BLaER1 (cell line): ENCODE measurements around the gene ZNF710.
A peak's percentile ranks its signal among the peaks of the same experiment; 100 is the strongest.

Source experiments
- H3K27ac ChIP-seq: shearing (Covaris generic); formaldehyde crosslinking; 2 replicates; pipeline ENCODE4 v1.8.1; 2022
- H3K27me3 ChIP-seq: shearing (Covaris generic); formaldehyde crosslinking; 2 replicates; pipeline ENCODE4 v1.8.1; 2022
- H3K36me3 ChIP-seq: shearing (Covaris generic); formaldehyde crosslinking; 2 replicates; pipeline ENCODE4 v1.8.1; 2022
- H3K4me1 ChIP-seq: shearing (Covaris generic); formaldehyde crosslinking; 2 replicates; pipeline ENCODE4 v1.8.1; 2022
- H3K4me2 ChIP-seq: shearing (Covaris generic); formaldehyde crosslinking; 2 replicates; pipeline ENCODE4 v1.8.1; 2022
- H3K4me3 ChIP-seq: shearing (Covaris generic); formaldehyde crosslinking; 2 replicates; pipeline ENCODE4 v1.8.1; 2022
- H3K9ac ChIP-seq: shearing (Covaris generic); formaldehyde crosslinking; 2 replicates; pipeline ENCODE4 v1.8.1; 2022
- H3K9me3 ChIP-seq: shearing (Covaris generic); formaldehyde crosslinking; 2 replicates; pipeline ENCODE4 v1.8.1; 2022
- H4K20me1 ChIP-seq: shearing (Covaris generic); formaldehyde crosslinking; 2 replicates; pipeline ENCODE4 v1.8.1; 2022
- Cebpa-rat ChIP-seq: shearing (Covaris generic); IDR thresholded peaks from 2 replicates; pipeline ENCODE4 v1.8.1; 2022

ZNF710 gene

GRCh38 chr15:90043530-90044010, 42.4 kb downstream of the ZNF710 start:
- peak overlapping the region; percentile 65 for H3K27ac ChIP-seq
- H3K4me3 ChIP-seq: no peak overlapping the region
- H4K20me1 ChIP-seq: no peaks in the 10 kb centered on the region
- peaks cover 100% of the 10 kb centered on the region for H3K4me1 ChIP-seq
- no peak for TF ChIP-seq Cebpa-rat
- no peaks in the 10 kb centered on the region for H3K9me3 ChIP-seq
- H3K36me3 ChIP-seq: 0 out of 2 replicates have a peak, but pooled peaks cover 4% of the 10 kb centered on the region
- peak overlapping the region; percentile 2; the same call in 1 of the 2 replicates for H3K9ac ChIP-seq
- H3K4me2 ChIP-seq: peak overlapping the region; percentile 45
- no peaks in the 10 kb centered on the region for H3K27me3 ChIP-seq

GRCh38 chr15:90044191-90044590, 43.1 kb downstream of the ZNF710 start:
- H3K27me3 ChIP-seq: no peaks in the 10 kb centered on the region
- peak overlapping the region; percentile 66 for H3K4me2 ChIP-seq
- H3K9me3 ChIP-seq: no peaks in the 10 kb centered on the region
- peaks cover 100% of the 10 kb centered on the region for H3K4me1 ChIP-seq
- no peak for TF ChIP-seq Cebpa-rat
- no peak overlapping the region for H3K4me3 ChIP-seq
- no peak overlapping the region for H3K9ac ChIP-seq
- peak overlapping the region; percentile 65; the same call in 1 of the 2 replicates for H3K27ac ChIP-seq
- H3K36me3 ChIP-seq: 0 out of 2 replicates have a peak, but pooled peaks cover 4% of the 10 kb centered on the region
- 0 out of 2 replicates have a peak, but pooled peaks cover 3% of the 10 kb centered on the region for H4K20me1 ChIP-seq

DNA sequence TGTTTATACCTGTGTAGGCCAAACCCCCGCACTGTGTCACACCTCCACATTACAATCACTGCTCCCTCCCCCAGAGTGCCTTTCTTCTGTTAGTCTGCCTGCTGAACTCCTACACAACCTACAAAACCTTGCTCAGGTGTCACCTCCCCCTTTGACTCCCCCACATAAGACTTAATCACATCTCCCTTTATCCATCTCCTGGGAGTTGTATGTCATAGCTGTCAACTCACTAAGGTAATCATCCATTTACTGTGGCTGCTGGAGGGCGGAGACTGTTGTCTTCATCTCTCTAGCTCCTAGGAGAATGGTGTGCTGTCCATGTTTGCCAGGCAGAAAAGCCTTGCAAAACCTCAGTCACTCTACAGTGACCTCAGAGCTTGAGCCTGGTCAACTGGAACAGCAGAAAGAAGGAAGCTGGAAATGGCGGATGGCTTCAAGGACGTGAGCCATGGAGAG, 43.8 kb downstream of the ZNF710 start:
- Histone ChIP-seq H3K9me3 (no peaks in the 10 kb centered on the region), H3K4me3 (no peak overlapping the region), H3K27me3 (no peaks in the 10 kb centered on the region), H3K4me1 (peaks cover 100% of the 10 kb centered on the region), H3K36me3 (0 out of 2 replicates have a peak, but pooled peaks cover 4% of the 10 kb centered on the region), H4K20me1 (peaks cover 10% of the 10 kb centered on the region; the same call in 1 of the 2 replicates), H3K9ac (no peak overlapping the region), H3K4me2 (peak overlapping the region; percentile 66), H3K27ac (peak overlapping the region; percentile 62; the same call in 1 of the 2 replicates)
- no peak for TF ChIP-seq Cebpa-rat

GRCh38 chr15:90046289-90046688, 45.2 kb downstream of the ZNF710 start:
- Histone ChIP-seq H4K20me1 (peaks cover 10% of the 10 kb centered on the region; the same call in 1 of the 2 replicates), H3K27ac (peak overlapping the region; percentile 62), H3K4me1 (peaks cover 99% of the 10 kb centered on the region), H3K4me2 (peak overlapping the region; percentile 66), H3K4me3 (no peak overlapping the region), H3K9me3 (no peaks in the 10 kb centered on the region), H3K9ac (peak overlapping the region; percentile 2; the same call in 1 of the 2 replicates), H3K36me3 (0 out of 2 replicates have a peak, but pooled peaks cover 4% of the 10 kb centered on the region), H3K27me3 (no peaks in the 10 kb centered on the region)
- no peak for TF ChIP-seq Cebpa-rat

GRCh38 chr15:90046911-90047392, 45.8 kb downstream of the ZNF710 start:
- no peak for TF ChIP-seq Cebpa-rat
- Histone ChIP-seq H3K4me3 (no peak overlapping the region), H3K27ac (peak overlapping the region; percentile 62), H3K4me2 (peak overlapping the region; percentile 66), H3K4me1 (peaks cover 99% of the 10 kb centered on the region), H3K36me3 (0 out of 2 replicates have a peak, but pooled peaks cover 4% of the 10 kb centered on the region), H3K9ac (peak overlapping the region; percentile 42), H3K27me3 (no peaks in the 10 kb centered on the region), H3K9me3 (no peaks in the 10 kb centered on the region), H4K20me1 (peaks cover 10% of the 10 kb centered on the region; the same call in 1 of the 2 replicates)

- no peak for TF ChIP-seq Cebpa-rat
- Histone ChIP-seq H3K4me3 (no peak overlapping the region), H3K27me3 (no peaks in the 10 kb centered on the region), H3K9me3 (no peaks in the 10 kb centered on the region), H3K4me1 (peaks cover 93% of the 10 kb centered on the region), H3K4me2 (peak overlapping the region; percentile 66), H3K36me3 (0 out of 2 replicates have a peak, but pooled peaks cover 4% of the 10 kb centered on the region), H3K27ac (peak overlapping the region; percentile 62), H4K20me1 (peaks cover 10% of the 10 kb centered on the region; the same call in 1 of the 2 replicates), H3K9ac (peak overlapping the region; percentile 26; the same call in 1 of the 2 replicates)
Measured at GRCh38 chr15:90047956-90048575, 46.9 kb downstream of the ZNF710 start.

DNA sequence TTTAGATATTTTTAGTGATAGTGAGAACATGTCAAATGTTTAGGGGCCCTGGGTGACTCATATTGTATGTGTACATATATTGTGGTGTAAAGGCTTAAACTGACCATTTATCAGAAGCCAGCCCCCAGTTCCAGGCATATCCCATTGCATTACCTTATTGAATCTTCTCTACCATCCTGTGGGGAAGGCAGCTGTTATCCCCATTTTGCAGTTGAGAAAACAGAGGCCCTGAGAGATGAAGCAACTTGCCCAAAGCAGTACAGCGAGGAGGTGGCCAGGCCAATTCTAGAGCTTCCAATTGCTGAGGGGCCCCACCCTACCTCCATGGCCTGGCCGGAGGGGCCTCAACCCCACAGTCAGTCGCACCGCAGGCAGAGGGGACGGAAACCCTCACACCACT, 47.9 kb downstream of the ZNF710 start:
- H3K27me3 ChIP-seq: no peaks in the 10 kb centered on the region
- H3K4me3 ChIP-seq: no peak overlapping the region
- H3K36me3 ChIP-seq: 0 out of 2 replicates have a peak, but pooled peaks cover 3% of the 10 kb centered on the region
- H3K9me3 ChIP-seq: no peaks in the 10 kb centered on the region
- H3K27ac ChIP-seq: peak overlapping the region; percentile 62; the same call in 1 of the 2 replicates
- peaks cover 10% of the 10 kb centered on the region; the same call in 1 of the 2 replicates for H4K20me1 ChIP-seq
- no peak overlapping the region for H3K9ac ChIP-seq
- H3K4me1 ChIP-seq: peaks cover 84% of the 10 kb centered on the region
- H3K4me2 ChIP-seq: peak overlapping the region; percentile 66
- no peak for TF ChIP-seq Cebpa-rat

GRCh38 chr15:90049666-90050604, 48.8 kb downstream of the ZNF710 start:
- Histone ChIP-seq H4K20me1 (peaks cover 10% of the 10 kb centered on the region; the same call in 1 of the 2 replicates), H3K4me1 (peaks cover 84% of the 10 kb centered on the region), H3K27me3 (no peaks in the 10 kb centered on the region), H3K9ac (no peak overlapping the region), H3K4me3 (no peak overlapping the region), H3K9me3 (no peaks in the 10 kb centered on the region), H3K36me3 (no peaks in the 10 kb centered on the region), H3K27ac (peak overlapping the region; percentile 35), H3K4me2 (no peak overlapping the region)
- TF ChIP-seq Cebpa-rat: no peak

DNA sequence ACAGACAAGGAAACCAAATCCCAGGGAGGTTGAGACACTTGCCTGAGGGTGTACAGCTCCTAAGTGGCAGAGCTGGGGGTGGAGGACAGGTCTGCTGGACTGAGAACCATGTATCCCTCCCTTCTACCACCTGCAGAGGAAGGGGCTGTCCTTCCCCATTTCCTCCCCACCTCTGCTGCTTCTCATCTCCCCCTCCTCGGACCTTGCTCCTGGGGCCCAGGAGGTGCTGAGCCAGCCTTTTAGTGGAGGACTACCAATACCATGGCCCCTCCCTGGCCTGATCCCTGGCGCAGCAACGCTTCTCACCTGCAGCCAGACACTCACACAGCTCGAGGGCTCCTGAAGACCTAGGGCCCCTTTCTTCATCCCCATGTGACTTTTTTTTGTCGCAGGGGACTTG, 50.8 kb downstream of the ZNF710 start:
- TF ChIP-seq Cebpa-rat: no peak

More for the DNA sequence above, 50.8 kb downstream of the ZNF710 start:
- Histone ChIP-seq H4K20me1 (peaks cover 10% of the 10 kb centered on the region; the same call in 1 of the 2 replicates), H3K9ac (no peak overlapping the region), H3K36me3 (0 out of 2 replicates have a peak, but pooled peaks cover 3% of the 10 kb centered on the region), H3K4me1 (peaks cover 80% of the 10 kb centered on the region), H3K27ac (peak overlapping the region; percentile 31; the same call in 1 of the 2 replicates), H3K27me3 (no peaks in the 10 kb centered on the region), H3K4me2 (peak overlapping the region; percentile 56), H3K9me3 (no peaks in the 10 kb centered on the region), H3K4me3 (no peak overlapping the region)
